Ishikawa (cell line): ENCODE data around the gene MAP2K6.

ENCODE experiments used
- CEBPB ChIP-seq: IDR thresholded peaks from 2 replicates; pipeline ENCODE4 v1.6.1; 2012
- EP300 ChIP-seq: IDR thresholded peaks from 2 replicates; pipeline ENCODE4 v1.6.1; 2012; ENCODE audit warnings: borderline replicate concordance
- NFIC ChIP-seq: IDR thresholded peaks from 2 replicates; pipeline ENCODE4 v1.6.1; 2012
- RAD21 ChIP-seq: IDR thresholded peaks from 2 replicates; pipeline ENCODE4 v1.6.1; 2012; ENCODE audit warnings: low read depth
- TAF1 ChIP-seq: IDR thresholded peaks from 2 replicates; pipeline ENCODE4 v1.6.1; 2012; ENCODE audit warnings: low read depth, mild to moderate bottlenecking
- TCF12 ChIP-seq: IDR thresholded peaks from 2 replicates; pipeline ENCODE4 v1.6.1; 2012; ENCODE audit warnings: low read depth
- YY1 ChIP-seq: IDR thresholded peaks from 2 replicates; pipeline ENCODE4 v1.6.1; 2012; ENCODE audit warnings: low read depth
- ZBTB7A ChIP-seq: IDR thresholded peaks from 2 replicates; pipeline ENCODE4 v1.6.1; 2012; ENCODE audit warnings: low read depth
- TF ChIP-seq, protein P1 (sequence below): IDR thresholded peaks from 2 replicates; pipeline ENCODE4 v1.6.1; 2012; ENCODE audit warnings: low read depth, mild to moderate bottlenecking
- TF ChIP-seq, protein P2 (sequence below): IDR thresholded peaks from 2 replicates; pipeline ENCODE4 v1.6.1; 2012

DNA sequence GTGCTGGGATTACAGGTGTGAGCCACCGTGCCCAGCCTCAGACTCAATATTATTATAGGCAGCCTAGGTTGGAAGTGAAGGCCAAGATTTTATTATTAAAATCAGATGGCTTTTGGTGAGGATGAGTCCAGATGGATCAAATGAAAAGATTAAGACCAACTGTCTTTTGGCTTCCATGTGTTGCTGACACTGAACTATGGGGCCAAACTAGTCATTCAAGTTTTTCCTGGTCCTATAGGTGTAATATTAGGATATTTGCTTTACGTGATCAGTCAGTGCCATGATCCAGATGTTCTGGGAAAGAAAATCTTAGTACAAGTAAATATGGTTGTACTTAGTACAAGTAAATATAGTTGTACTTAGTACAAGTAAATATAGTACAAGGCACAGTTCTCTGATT is 140.6 kb downstream of the MAP2K6 start:
- TF ChIP-seq RAD21 (no peak), EP300 (no peak), CEBPB (no peak), YY1 (no peak), TCF12 (no peak), TAF1 (no peak), NFIC (no peak), ZBTB7A (no peak)
- TF ChIP-seq, protein P1, sequence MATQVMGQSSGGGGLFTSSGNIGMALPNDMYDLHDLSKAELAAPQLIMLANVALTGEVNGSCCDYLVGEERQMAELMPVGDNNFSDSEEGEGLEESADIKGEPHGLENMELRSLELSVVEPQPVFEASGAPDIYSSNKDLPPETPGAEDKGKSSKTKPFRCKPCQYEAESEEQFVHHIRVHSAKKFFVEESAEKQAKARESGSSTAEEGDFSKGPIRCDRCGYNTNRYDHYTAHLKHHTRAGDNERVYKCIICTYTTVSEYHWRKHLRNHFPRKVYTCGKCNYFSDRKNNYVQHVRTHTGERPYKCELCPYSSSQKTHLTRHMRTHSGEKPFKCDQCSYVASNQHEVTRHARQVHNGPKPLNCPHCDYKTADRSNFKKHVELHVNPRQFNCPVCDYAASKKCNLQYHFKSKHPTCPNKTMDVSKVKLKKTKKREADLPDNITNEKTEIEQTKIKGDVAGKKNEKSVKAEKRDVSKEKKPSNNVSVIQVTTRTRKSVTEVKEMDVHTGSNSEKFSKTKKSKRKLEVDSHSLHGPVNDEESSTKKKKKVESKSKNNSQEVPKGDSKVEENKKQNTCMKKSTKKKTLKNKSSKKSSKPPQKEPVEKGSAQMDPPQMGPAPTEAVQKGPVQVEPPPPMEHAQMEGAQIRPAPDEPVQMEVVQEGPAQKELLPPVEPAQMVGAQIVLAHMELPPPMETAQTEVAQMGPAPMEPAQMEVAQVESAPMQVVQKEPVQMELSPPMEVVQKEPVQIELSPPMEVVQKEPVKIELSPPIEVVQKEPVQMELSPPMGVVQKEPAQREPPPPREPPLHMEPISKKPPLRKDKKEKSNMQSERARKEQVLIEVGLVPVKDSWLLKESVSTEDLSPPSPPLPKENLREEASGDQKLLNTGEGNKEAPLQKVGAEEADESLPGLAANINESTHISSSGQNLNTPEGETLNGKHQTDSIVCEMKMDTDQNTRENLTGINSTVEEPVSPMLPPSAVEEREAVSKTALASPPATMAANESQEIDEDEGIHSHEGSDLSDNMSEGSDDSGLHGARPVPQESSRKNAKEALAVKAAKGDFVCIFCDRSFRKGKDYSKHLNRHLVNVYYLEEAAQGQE = no peak
- TF ChIP-seq, protein P2, sequence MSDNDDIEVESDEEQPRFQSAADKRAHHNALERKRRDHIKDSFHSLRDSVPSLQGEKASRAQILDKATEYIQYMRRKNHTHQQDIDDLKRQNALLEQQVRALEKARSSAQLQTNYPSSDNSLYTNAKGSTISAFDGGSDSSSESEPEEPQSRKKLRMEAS = no peak
